Ascending aorta (tissue), 2 donors: Measurements from ENCODE around the gene NGEF. TPM values are rescaled to one million over a fixed set of nuclear protein-coding genes. Genes with fewer than 3 reads are reported as not detected.
A peak's percentile ranks its signal among the peaks of the same experiment; 100 is the strongest.

Source experiments
- DNase-seq, 2 donors: peaks; one replicate each; pipeline ENCODE4 v3.0.0-alpha.2; 2019; ENCODE audit warnings: low spot score in 2 of 2
- H3K27ac ChIP-seq, 2 donors: fragments of 200-600 bp; sonication (generic); one replicate each; pipeline ENCODE4 v1.5.1; 2016 to 2017; ENCODE audit warnings: mild to moderate bottlenecking in 1 of 2
- H3K27me3 ChIP-seq: fragments of 200-600 bp; sonication (generic); one replicate; pipeline ENCODE4 v1.5.1; 2017
- H3K36me3 ChIP-seq, 2 donors: fragments of 200-600 bp; sonication (generic); one replicate each; pipeline ENCODE4 v1.5.1; 2016
- H3K4me1 ChIP-seq, 2 donors: fragments of 200-600 bp; sonication (generic); one replicate each; pipeline ENCODE4 v1.5.1; 2016 to 2017; ENCODE audit warnings: mild to moderate bottlenecking in 1 of 2
- H3K4me3 ChIP-seq, 2 donors: fragments of 200-600 bp; sonication (generic); one replicate each; pipeline ENCODE4 v1.5.1; 2016 to 2017; ENCODE audit warnings: mild to moderate bottlenecking in 1 of 2
- H3K9me3 ChIP-seq, 2 donors: fragments of 200-600 bp; sonication (generic); one replicate each; pipeline ENCODE4 v1.5.1; 2016
- CTCF ChIP-seq, 3 experiments: fragments of 200-600 bp in 2 of 3; fragments of 450-650 bp in 1 of 3; sonication (generic) in 2 of 3; IDR thresholded peaks; one replicate each; pipeline ENCODE4 v1.5.1; 2016 to 2019; ENCODE audit warnings: antibody characterized with exemption in 3 of 3, mild to moderate bottlenecking in 1 of 3, moderate library complexity in 1 of 3
- intact Hi-C: fragments of 100-400 bp; cut with DNase I; formaldehyde crosslinking; loops from one replicate; pipeline ENCODE4 v1.15.1; 2023
- total RNA-seq: library from RNA; depleted of rRNA; stranded (reverse); fragments of >200 nt; gene quantifications from one replicate; pipeline ENCODE4 v1.1.0, GENCODE V29; 2016

Gene NGEF
- total RNA-seq, 1 donor from 2014 or later = 0.43 TPM

GRCh38 chr2:233009661-233010060 is 3.4 kb downstream of the NGEF start:
- no peaks in the 10 kb centered on the region for H3K27me3 ChIP-seq
- peaks cover 5 to 11% of the 10 kb centered on the region in 2 donors for H3K4me1 ChIP-seq
- intact Hi-C loops = no loop called here
- no peak for TF ChIP-seq CTCF (IDR thresholded peaks at IDR 0.05)
- DNase-seq = no peak
- H3K36me3 ChIP-seq = no peaks in the 10 kb centered on the region
- no peaks in the 10 kb centered on the region for H3K9me3 ChIP-seq
- H3K4me3 ChIP-seq = no peak overlapping the region
- H3K27ac ChIP-seq = no peak overlapping the region

GRCh38 chr2:233007739-233008138 is 5.3 kb downstream of the NGEF start:
- peaks cover 5 to 11% of the 10 kb centered on the region in 2 donors for H3K4me1 ChIP-seq
- H3K4me3 ChIP-seq = no peak overlapping the region
- H3K9me3 ChIP-seq = no peaks in the 10 kb centered on the region
- H3K27me3 ChIP-seq = no peaks in the 10 kb centered on the region
- DNase-seq = peak in 1 of 2 donors; percentile 62
- intact Hi-C loops = no loop called here
- H3K36me3 ChIP-seq = no peaks in the 10 kb centered on the region
- TF ChIP-seq CTCF (IDR thresholded peaks at IDR 0.05) = no peak
- peak overlapping the region; percentile 26 to 40 for H3K27ac ChIP-seq

DNA sequence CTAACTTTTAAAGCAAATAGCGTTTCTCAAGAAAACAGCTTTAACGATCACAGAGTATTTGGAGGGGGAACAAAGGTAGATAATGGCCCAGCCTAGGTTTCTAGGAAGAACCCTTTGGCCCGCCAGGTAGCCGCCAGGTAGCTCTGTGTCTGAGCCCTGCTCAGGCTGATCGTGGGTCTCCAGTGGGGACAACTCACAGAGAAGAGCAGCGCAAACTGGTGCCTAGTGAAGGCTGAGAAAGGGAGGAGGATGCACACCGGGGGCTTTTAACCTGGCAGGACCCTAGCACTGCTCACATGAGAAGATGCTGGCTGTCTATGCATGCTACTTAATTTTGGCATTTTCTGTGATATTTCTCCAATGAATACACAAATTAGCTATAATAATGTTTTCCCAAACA is 5.8 kb downstream of the NGEF start:
- Histone ChIP-seq H3K36me3 (no peaks in the 10 kb centered on the region), H3K4me1 (peaks cover 5 to 11% of the 10 kb centered on the region in 2 donors), H3K27ac (peak overlapping the region in 1 of 2 donors; percentile 40), H3K4me3 (no peak overlapping the region), H3K27me3 (no peaks in the 10 kb centered on the region), H3K9me3 (no peaks in the 10 kb centered on the region)
- no peak for TF ChIP-seq CTCF (IDR thresholded peaks at IDR 0.05)
- intact Hi-C loops = no loop called here
- DNase-seq = peak in 1 of 2 donors; percentile 34

DNA sequence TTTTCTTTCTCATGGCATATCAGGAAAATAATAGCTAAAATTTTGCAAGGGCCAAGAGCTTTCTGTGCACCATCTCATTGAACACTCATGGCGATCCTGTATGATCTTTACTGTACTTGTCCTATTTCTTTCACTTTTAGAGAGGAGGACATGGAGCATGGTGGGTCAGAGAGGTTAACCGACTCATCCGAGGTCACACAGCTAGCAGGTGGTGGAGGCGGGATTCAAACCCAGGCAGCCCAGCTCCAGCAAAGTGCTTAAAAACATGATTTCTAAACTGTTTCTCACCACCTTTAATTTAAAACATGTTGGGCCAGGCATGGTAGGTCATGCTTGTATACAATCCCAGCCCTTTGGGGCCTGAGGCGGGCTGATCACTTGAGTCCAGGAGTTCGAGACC is 6.4 kb downstream of the NGEF start:
- intact Hi-C loops = no loop called here

DNA sequence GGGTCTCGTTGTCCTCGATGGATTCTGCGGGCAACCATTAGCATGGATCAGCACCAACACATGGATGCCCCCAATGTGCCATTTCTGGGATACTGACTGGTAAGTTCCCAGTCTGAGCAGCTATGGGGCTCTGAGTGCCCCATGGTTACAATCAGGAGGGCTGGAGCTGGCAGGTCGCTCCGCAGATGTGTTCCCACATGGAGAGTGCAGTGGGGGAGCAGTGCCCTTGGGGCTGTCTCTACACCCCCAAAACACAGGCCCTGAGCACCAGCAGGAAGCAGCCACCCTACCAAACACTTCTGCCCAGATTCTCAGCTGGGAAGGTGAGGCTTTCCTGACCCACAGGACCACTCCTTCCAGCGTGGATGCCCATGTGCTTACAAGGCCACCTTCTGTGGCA is 8.0 kb downstream of the NGEF start:
- Histone ChIP-seq H3K27me3 (no peaks in the 10 kb centered on the region), H3K27ac (no peak overlapping the region), H3K36me3 (no peaks in the 10 kb centered on the region), H3K4me1 (peaks cover 5 to 11% of the 10 kb centered on the region in 2 donors), H3K9me3 (no peaks in the 10 kb centered on the region), H3K4me3 (no peak overlapping the region)
- intact Hi-C loops = no loop called here
- no peak for TF ChIP-seq CTCF (IDR thresholded peaks at IDR 0.05)
- DNase-seq = peak in 1 of 2 donors; percentile 22

More for the DNA sequence above, 6.4 kb downstream of the NGEF start:
- peak in 1 of 2 donors; percentile 11 for DNase-seq
- H3K36me3 ChIP-seq = no peaks in the 10 kb centered on the region
- peaks cover 5 to 11% of the 10 kb centered on the region in 2 donors for H3K4me1 ChIP-seq
- H3K27me3 ChIP-seq = no peaks in the 10 kb centered on the region
- H3K27ac ChIP-seq = no peak overlapping the region
- no peak overlapping the region for H3K4me3 ChIP-seq
- no peak for TF ChIP-seq CTCF (IDR thresholded peaks at IDR 0.05)
- no peaks in the 10 kb centered on the region for H3K9me3 ChIP-seq
